Lung (tissue), 12 donors: ENCODE data around the gene TEDC2. TPM values are rescaled to one million over a fixed set of nuclear protein-coding genes. Genes with fewer than 3 reads are reported as not detected.
"Not testable (repeated sequence)": the region's sequence is repeated elsewhere in the genome, so short reads cannot be mapped to it uniquely, and the experiment has no call there.

ENCODE experiments used
- ATAC-seq: fragments of 200-7000 bp; cut with Tn5 transposase; one replicate; pipeline ENCODE4 v1.9.1; 2020; ENCODE audit warnings: moderate number of reproducible peaks; ENCODE audit not compliant: insufficient read depth, low FRiP score
- DNase-seq, 3 donors: peaks; one replicate each; pipeline ENCODE4 v3.0.0-alpha.2; 2013 to 2017
- H3K27ac ChIP-seq, 2 donors: one replicate each; pipeline ENCODE4 v1.5.1; 2013; ENCODE audit warnings: mild to moderate bottlenecking in 2 of 2, moderate library complexity in 2 of 2, control low read depth in 1 of 2, inconsistent platforms in 1 of 2, low read depth in 1 of 2, low read length in 1 of 2
- H3K27me3 ChIP-seq, 3 donors: one replicate each; pipeline ENCODE4 v1.5.1; 2013; ENCODE audit warnings: low read length in 2 of 3; ENCODE audit not compliant: control insufficient read depth in 3 of 3, insufficient read depth in 3 of 3
- H3K36me3 ChIP-seq, 4 donors: one replicate each; pipeline ENCODE4 v1.5.1; 2013; ENCODE audit warnings: low read length in 4 of 4, mild to moderate bottlenecking in 1 of 4, moderate library complexity in 1 of 4; ENCODE audit not compliant: control insufficient read depth in 4 of 4, insufficient read depth in 4 of 4
- H3K4me1 ChIP-seq, 5 donors: one replicate each; pipeline ENCODE4 v1.5.1; 2013; ENCODE audit warnings: low read length in 5 of 5, mild to moderate bottlenecking in 2 of 5, moderate library complexity in 1 of 5; ENCODE audit not compliant: control insufficient read depth in 5 of 5, insufficient read depth in 5 of 5
- H3K4me3 ChIP-seq: one replicate; pipeline ENCODE4 v1.5.1; 2013; ENCODE audit warnings: mild to moderate bottlenecking, control low read depth, moderate library complexity
- H3K9ac ChIP-seq, 2 donors: one replicate each; pipeline ENCODE4 v1.5.1; 2013; ENCODE audit warnings: low read length in 2 of 2, control low read depth in 1 of 2; ENCODE audit not compliant: insufficient read depth in 1 of 2
- H3K9me3 ChIP-seq, 4 donors: one replicate each; pipeline ENCODE4 v1.5.1; 2013; ENCODE audit warnings: low read length in 3 of 4, mild to moderate bottlenecking in 1 of 4, moderate library complexity in 1 of 4; ENCODE audit not compliant: control insufficient read depth in 4 of 4, insufficient read depth in 3 of 4
- CTCF ChIP-seq: IDR thresholded peaks from 2 replicates; pipeline ENCODE4 v1.5.1; 2012; ENCODE audit warnings: mild to moderate bottlenecking; ENCODE audit errors: control extremely low read depth, extremely low read depth
- WGBS, 2 donors: extraction: QIAGEN DNeasy Blood & Tissue Kit; methylation state at CpG; one replicate each; pipeline ENCODE4 v1.1.7; 2013; 5-methylcytosine and 5-hydroxymethylcytosine counted together
- polyA plus RNA-seq, 2 donors: library from polyadenylated mRNA; stranded (reverse); fragments of 200-250 nt; gene quantifications; one replicate each; pipeline ENCODE4 v1.2.1, GENCODE V29; 2013
- total RNA-seq, 2 donors: library from RNA; depleted of rRNA in 1 of 2; stranded (reverse); fragments of >200 nt in 1 of 2; gene quantifications; one replicate each; pipeline ENCODE4 v1.2.1, GENCODE V29; 2014 to 2021
- donor health status: control.
- donor health status: control.
- donor health status: Bipolar disorder and iron deficiency.
- donor health status: healthy.
- donor health status: DM: yes; HTN: yes; CAD: no.

Gene TEDC2
- total and polyA plus RNA-seq, 4 donors: 1.1 to 3.6 (median 2.2) TPM

- Histone ChIP-seq H3K4me1 (peaks cover 0 to 18% (median 8%) of the 10 kb centered on the region in 5 donors), H3K27ac (no peak overlapping the region), H3K9ac (peak overlapping the region in 1 of 2 donors; percentile 61), H3K9me3 (no peaks in the 10 kb centered on the region), H3K27me3 (no peaks in the 10 kb centered on the region), H3K4me3 (peak overlapping the region; percentile 62), H3K36me3 (peaks cover 0 to 24% (median 9%) of the 10 kb centered on the region in 4 donors)
- peak in 2 of 3 donors; percentile 61 for DNase-seq
- TF ChIP-seq CTCF: no peak
- WGBS, 2 donors: 3 to 6% methylated on average over 46 of the region's 46 CpGs
- no peak for ATAC-seq
Measured at GRCh38 chr16:2429771-2430663, 29.9 kb upstream of the TEDC2 start.

GRCh38 chr16:2432286-2432685 lies 27.6 kb upstream of the TEDC2 start:
- no peak for DNase-seq
- TF ChIP-seq CTCF: no peak
- H3K4me3 ChIP-seq: no peak overlapping the region
- H3K27me3 ChIP-seq: no peaks in the 10 kb centered on the region
- peaks cover 0 to 33% (median 19%) of the 10 kb centered on the region in 4 donors for H3K36me3 ChIP-seq
- peaks cover 0 to 18% (median 8%) of the 10 kb centered on the region in 5 donors for H3K4me1 ChIP-seq
- WGBS, 2 donors: 96 to 98% methylated on average over 6 of the region's 6 CpGs
- no peak for ATAC-seq
- H3K27ac ChIP-seq: no peak overlapping the region
- no peaks in the 10 kb centered on the region for H3K9me3 ChIP-seq
- no peak overlapping the region for H3K9ac ChIP-seq

- no peak overlapping the region for H3K27ac ChIP-seq
- DNase-seq (no peak), ATAC-seq (no peak)
- 91 to 94% methylated on average over 15 of the region's 15 CpGs for WGBS, 2 donors
- no peak overlapping the region for H3K4me3 ChIP-seq
- H3K27me3 ChIP-seq: no peaks in the 10 kb centered on the region
- H3K36me3 ChIP-seq: peaks cover 0 to 33% (median 23%) of the 10 kb centered on the region in 4 donors
- H3K9ac ChIP-seq: no peak overlapping the region
- no peaks in the 10 kb centered on the region for H3K9me3 ChIP-seq
- TF ChIP-seq CTCF: no peak
- H3K4me1 ChIP-seq: peaks cover 0 to 18% (median 8%) of the 10 kb centered on the region in 5 donors
Measured at GRCh38 chr16:2432801-2433505, 27.0 kb upstream of the TEDC2 start.

DNA sequence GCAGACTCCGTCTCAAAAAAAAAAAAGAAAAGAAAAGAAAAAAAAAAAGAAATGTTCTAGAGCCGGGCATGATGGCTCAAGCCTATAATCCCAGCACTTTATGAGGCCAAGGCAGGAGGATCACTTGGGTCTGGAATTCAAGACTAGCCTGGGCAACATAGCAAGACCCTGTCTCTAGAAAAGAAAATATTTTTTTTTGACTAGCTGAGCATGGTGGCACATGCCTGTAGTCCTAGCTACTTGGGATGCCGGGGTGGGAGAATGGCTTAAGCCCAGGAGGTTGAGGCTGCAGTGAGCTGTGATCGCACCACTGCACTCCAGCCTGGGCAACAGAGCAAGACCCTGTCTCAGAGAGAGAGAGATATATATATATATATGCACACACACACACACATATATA lies 24.7 kb upstream of the TEDC2 start:
- not testable (repeated sequence) for H3K27ac ChIP-seq, DNase-seq, H3K9ac ChIP-seq, ATAC-seq, H3K27me3 ChIP-seq, H3K9me3 ChIP-seq, H3K4me3 ChIP-seq
- Histone ChIP-seq H3K36me3 (peaks cover 0 to 35% (median 25%) of the 10 kb centered on the region in 4 donors), H3K4me1 (peaks cover 0 to 11% (median under 1%) of the 10 kb centered on the region in 5 donors)
- WGBS, 2 donors: 81 to 96% methylated on average over 3 to 4 of the region's 4 CpGs
